Spinal cord (tissue), 10 donors: ENCODE measurements around the gene ANKRD60. TPM values are rescaled to one million over a fixed set of nuclear protein-coding genes. Genes with fewer than 3 reads are reported as not detected.

Source experiments
- DNase-seq, 6 donors: peaks; one replicate each; pipeline versions ENCODE4 v3.0.0 to v3.0.0-alpha.2; 2013 to 2015; ENCODE audit warnings: low spot score in 6 of 6, low read depth in 4 of 6
- H3K27ac ChIP-seq: one replicate; pipeline ENCODE4 v1.5.1; 2013; ENCODE audit warnings: low read depth, low read length, control low read depth
- H3K27me3 ChIP-seq: one replicate; pipeline ENCODE4 v1.6.1; 2013; ENCODE audit warnings: low read length; ENCODE audit not compliant: control insufficient read depth, insufficient read depth
- H3K36me3 ChIP-seq: one replicate; pipeline ENCODE4 v1.6.1; 2013; ENCODE audit warnings: low read length; ENCODE audit not compliant: control insufficient read depth, insufficient read depth
- H3K4me1 ChIP-seq: one replicate; pipeline ENCODE4 v1.6.1; 2013; ENCODE audit warnings: low read length; ENCODE audit not compliant: control insufficient read depth, insufficient read depth
- H3K4me3 ChIP-seq: one replicate; pipeline ENCODE4 v1.5.1; 2013; ENCODE audit warnings: low read depth, low read length, control low read depth
- H3K9me3 ChIP-seq: one replicate; pipeline ENCODE4 v1.6.1; 2013; ENCODE audit warnings: low read length; ENCODE audit not compliant: control insufficient read depth, insufficient read depth
- WGBS: methylation state at CpG from one replicate; pipeline ENCODE4 v1.1.5; 2013; ENCODE audit warnings: missing lambda C conversion rate; ENCODE audit not compliant: insufficient coverage; 5-methylcytosine and 5-hydroxymethylcytosine counted together
- polyA plus RNA-seq, 2 donors: library from polyadenylated mRNA; unstranded; fragments of 120-200 nt; gene quantifications; one replicate each; pipeline ENCODE4 v1.2.1, GENCODE V29; 2013; ENCODE audit not compliant: insufficient read length in 2 of 2
- total RNA-seq, 2 donors: library from RNA; depleted of rRNA in 1 of 2; stranded (reverse); fragments of 120-200 nt in 1 of 2; fragments of >200 nt in 1 of 2; gene quantifications; one replicate each; pipeline versions ENCODE4 v1.2.3 to v1.2.4, GENCODE V29; 2013 to 2014
- donor health status: healthy.

Gene ANKRD60
- total and polyA plus RNA-seq, 4 donors, result not detected

DNA sequence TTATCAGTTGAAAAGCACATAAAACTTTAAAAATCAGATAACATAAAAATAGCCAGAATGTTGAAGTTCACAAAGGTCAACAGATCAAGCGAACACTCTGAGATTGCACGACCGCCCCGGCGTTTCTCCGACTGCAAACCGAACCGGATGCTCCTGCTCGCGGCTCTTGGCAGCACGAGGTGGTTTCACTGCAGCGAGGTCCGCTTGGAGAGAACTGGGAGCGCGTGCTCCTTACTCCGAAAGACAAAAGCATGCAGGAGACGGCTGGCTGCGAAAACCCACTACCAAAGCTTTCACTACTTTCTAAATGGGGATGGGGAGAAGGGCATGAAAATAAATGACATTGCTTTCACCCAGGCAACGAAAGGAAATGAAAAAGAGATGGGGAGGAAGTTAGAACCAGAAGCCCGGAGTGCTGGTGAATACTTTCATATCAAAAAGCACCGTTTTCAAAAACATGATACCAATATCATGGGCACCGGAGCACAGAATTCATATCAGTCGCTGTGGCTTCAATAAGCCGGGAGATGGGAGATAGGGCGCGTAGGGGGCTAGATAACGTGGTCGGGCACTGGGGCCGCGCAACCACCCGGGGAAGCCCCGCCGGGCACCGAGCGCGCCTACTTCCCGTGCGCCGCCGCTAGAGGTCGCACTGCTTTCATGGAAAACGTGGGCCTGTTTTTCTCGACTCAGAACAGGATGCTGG, 8.3 kb upstream of the ANKRD60 start:
- no peak overlapping the region for H3K27ac ChIP-seq
- H3K27me3 ChIP-seq, result peaks cover 7% of the 10 kb centered on the region
- H3K9me3 ChIP-seq, result no peaks in the 10 kb centered on the region
- H3K4me3 ChIP-seq, result peak overlapping the region; percentile 26
- WGBS, result under 1% methylated on average over 37 of the region's 43 CpGs
- peak; percentile 52 to 91 (median 68) for DNase-seq
- peaks cover 2% of the 10 kb centered on the region for H3K36me3 ChIP-seq
- H3K4me1 ChIP-seq, result no peaks in the 10 kb centered on the region

DNA sequence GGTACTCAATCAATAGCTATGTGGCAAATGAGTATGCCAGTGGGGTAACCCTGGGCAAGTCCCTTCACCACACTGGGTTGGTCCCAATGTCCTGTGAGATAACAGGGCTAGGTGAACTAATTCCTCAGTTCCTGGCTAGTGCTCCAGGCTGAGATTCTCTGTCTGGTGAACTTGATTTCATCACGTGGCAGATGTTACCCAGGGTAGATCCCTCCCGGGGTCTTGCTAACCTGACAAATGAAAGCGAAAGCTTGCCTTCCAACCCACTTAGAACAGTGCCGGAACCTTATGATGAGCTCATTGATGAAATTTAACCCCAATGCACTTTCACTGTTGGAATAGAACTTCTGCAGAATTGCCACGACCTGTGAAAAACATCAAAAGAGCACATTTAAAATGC, 6.6 kb upstream of the ANKRD60 start:
- Histone ChIP-seq H3K36me3 (peaks cover 2% of the 10 kb centered on the region), H3K27ac (no peak overlapping the region), H3K4me1 (no peaks in the 10 kb centered on the region), H3K27me3 (peaks cover 10% of the 10 kb centered on the region), H3K9me3 (no peaks in the 10 kb centered on the region), H3K4me3 (no peak overlapping the region)
- no peak for DNase-seq
- 78% methylated on average over 4 of the region's 5 CpGs for WGBS

DNA sequence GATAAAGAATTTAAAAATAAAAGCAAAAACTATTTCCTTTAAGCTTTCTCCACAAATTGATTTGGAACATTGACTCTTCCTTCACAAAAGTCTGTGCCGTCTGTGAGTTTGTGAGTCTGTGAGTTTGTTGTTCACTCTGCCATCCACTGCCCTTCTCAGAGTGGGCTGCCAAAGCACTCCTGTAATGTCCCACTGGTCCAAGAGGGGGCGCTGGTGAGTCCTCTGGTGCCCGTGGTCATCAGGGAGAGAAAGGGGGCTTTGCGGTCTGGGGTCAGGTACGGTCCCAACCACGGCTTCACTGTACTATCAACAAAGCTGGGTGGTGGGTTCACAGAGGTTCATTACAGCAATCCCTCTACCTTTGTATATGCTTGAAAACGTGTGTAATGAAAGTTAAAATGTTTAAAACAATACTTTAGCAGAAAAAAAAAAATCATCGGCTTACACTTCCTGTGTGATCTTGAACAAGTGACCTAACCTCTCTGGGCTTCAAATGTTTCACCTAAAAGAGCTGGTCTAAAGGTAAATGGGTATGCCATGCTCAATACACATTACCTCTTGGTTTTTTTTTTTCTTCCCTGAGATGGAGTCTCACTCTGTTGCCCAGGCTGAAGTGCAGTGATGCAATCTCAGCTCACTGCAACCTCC, 5.6 kb upstream of the ANKRD60 start:
- Histone ChIP-seq H3K36me3 (peaks cover 2% of the 10 kb centered on the region), H3K27me3 (peaks cover 20% of the 10 kb centered on the region), H3K4me3 (no peak overlapping the region), H3K9me3 (no peaks in the 10 kb centered on the region), H3K4me1 (peaks cover 6% of the 10 kb centered on the region), H3K27ac (no peak overlapping the region)
- WGBS, result no CpG with 5 or more reads among the region's 8 CpGs
- no peak for DNase-seq

DNA sequence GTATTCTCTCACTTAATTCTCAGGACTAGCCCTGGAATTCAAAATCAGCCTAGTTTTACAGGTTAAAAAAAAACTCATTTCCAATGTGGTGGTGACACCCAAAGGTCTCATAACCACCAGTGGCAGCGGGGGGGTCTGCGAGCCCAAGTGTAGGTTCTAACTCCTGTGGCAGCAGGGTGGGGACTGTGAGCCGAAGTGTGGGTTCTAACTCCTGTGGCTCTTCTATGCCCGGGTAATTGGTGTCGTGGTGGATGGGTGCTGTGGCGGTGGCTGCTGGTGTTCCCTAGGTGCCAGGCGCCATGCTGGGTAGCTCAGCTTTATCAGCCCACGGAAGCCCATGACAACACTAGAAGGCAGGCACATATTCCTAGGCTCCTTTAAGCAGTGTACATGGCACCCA, 4.9 kb upstream of the ANKRD60 start:
- 94% methylated on average over 8 of the region's 8 CpGs for WGBS
- H3K4me1 ChIP-seq, result peaks cover 10% of the 10 kb centered on the region
- no peak overlapping the region for H3K27ac ChIP-seq
- DNase-seq, result no peak
- H3K36me3 ChIP-seq, result peaks cover under 1% of the 10 kb centered on the region
- no peaks in the 10 kb centered on the region for H3K9me3 ChIP-seq
- H3K4me3 ChIP-seq, result no peak overlapping the region
- H3K27me3 ChIP-seq, result peaks cover 25% of the 10 kb centered on the region

DNA sequence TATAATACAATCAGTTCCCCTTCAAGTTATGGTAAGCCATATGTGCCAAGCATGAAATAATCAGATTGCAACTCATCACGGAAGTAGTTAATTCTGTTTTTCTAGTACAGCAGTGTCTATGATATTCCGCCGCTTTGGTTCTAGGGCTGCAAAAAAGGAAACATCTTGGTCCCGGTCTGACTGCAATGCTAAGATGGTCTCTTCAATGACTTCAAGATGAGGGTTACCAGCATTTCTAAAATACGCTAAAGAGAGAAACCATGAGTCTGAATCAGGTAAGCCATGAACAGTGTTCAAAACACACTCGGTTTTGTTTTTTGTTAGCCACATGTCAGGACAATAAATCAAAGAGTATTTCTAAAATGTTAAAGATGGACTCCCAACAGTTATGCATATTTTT, 3.2 kb upstream of the ANKRD60 start:
- WGBS, result 61% methylated on average over 4 of the region's 6 CpGs
- peaks cover 39% of the 10 kb centered on the region for H3K27me3 ChIP-seq
- H3K4me1 ChIP-seq, result peaks cover 15% of the 10 kb centered on the region
- peak in 4 of 6 donors; percentile 62 to 91 (median 83) for DNase-seq
- H3K9me3 ChIP-seq, result no peaks in the 10 kb centered on the region
- H3K36me3 ChIP-seq, result no peaks in the 10 kb centered on the region
- no peak overlapping the region for H3K4me3 ChIP-seq
- no peak overlapping the region for H3K27ac ChIP-seq

DNA sequence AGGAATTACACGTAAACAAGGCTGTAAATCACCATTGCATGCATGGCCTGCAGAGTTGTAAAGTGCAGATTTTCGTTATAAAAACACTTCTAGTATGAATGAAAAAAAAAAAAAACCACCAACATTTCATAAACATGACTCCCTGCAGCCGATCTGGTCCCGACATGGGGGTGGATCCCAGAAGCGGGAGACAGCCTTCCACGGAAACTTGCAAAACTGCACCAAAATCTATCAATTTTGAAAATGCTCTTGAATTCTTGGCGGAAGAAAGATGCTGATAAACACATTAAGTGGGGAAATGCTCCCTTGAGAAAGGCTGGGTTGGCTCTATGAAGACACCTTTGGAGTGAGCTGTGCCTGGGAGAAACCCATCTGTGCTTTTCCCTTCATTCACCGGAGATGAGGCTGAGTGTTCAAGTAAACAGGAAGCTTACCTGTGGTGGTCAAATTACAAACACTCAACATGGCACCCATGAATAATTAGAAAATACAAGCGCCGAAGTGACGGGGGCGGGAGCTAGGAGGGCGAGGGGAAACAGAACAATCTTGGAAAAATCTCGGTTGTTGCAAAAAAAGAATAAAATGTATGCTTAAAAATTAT, 845 bp upstream of the ANKRD60 start:
- DNase-seq, result no peak
- peaks cover 15% of the 10 kb centered on the region for H3K4me1 ChIP-seq
- no peak overlapping the region for H3K27ac ChIP-seq
- no peaks in the 10 kb centered on the region for H3K9me3 ChIP-seq
- WGBS, result no CpG with 5 or more reads among the region's 14 CpGs
- peaks cover 41% of the 10 kb centered on the region for H3K27me3 ChIP-seq
- H3K36me3 ChIP-seq, result no peaks in the 10 kb centered on the region
- peak overlapping the region; percentile 18 for H3K4me3 ChIP-seq

DNA sequence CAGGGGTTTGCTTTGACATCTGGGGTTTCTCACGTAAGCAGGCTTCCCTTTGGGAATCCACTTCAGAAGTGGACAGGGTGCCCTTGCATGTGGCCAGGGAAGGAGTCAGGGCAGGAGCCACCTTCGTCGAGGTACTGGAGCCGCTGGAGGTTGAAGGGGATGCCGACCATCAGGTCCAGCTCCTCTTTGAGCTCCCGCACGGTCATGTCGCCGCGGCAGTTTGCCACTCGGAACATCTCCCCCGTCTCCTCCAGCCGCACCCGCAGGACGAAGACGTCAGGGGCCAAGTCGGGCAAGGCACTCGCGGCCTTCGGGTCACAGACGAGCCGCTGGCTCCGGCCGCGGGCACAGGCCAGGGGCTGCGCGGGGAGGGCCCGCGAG, 360 bp downstream of the ANKRD60 start:
- Histone ChIP-seq H3K9me3 (no peaks in the 10 kb centered on the region), H3K4me1 (peaks cover 15% of the 10 kb centered on the region), H3K27ac (no peak overlapping the region), H3K36me3 (no peaks in the 10 kb centered on the region), H3K27me3 (peaks cover 42% of the 10 kb centered on the region), H3K4me3 (no peak overlapping the region)
- WGBS, result 5% methylated on average over 29 of the region's 29 CpGs
- no peak for DNase-seq

DNA sequence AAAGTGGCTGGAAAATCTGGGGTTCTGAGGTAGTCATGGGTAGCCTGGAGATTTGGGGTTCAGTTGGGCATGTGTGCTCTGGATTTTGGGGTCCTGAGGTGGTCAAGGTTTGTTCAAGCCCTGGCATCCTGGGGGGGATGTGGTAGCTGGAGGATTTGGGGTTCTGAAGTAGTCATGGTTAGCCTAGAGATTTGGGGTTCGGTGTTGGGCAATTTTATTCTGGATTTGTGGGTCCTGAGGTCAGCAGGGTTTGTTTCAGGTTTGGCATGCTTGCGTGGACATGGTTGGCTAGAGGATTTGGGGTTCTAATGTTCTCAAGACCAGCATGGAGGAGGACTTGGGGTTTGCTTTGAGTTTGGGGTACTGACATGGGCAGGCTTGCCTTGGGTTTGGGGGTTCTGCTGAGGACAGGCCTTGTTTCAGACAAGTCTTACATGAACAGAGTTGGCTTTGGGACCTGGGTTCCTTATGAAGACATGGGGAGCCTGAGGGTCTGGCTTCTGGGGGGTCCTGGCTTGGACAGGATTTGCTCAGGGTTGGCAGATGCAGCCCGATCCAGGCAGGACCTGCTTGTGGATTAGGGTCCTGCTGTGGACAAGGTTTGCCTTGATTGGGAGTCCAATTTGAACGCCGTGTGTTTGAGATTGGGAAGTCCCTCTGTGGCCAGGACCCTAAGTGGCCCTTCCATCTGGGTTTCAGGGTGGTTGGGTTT, 906 bp downstream of the ANKRD60 start:
- DNase-seq, result no peak
- Histone ChIP-seq H3K4me1 (peaks cover 15% of the 10 kb centered on the region), H3K9me3 (no peaks in the 10 kb centered on the region), H3K4me3 (no peak overlapping the region), H3K27me3 (peaks cover 42% of the 10 kb centered on the region), H3K36me3 (no peaks in the 10 kb centered on the region), H3K27ac (no peak overlapping the region)
- WGBS, result 95% methylated on average over 5 of the region's 5 CpGs

DNA sequence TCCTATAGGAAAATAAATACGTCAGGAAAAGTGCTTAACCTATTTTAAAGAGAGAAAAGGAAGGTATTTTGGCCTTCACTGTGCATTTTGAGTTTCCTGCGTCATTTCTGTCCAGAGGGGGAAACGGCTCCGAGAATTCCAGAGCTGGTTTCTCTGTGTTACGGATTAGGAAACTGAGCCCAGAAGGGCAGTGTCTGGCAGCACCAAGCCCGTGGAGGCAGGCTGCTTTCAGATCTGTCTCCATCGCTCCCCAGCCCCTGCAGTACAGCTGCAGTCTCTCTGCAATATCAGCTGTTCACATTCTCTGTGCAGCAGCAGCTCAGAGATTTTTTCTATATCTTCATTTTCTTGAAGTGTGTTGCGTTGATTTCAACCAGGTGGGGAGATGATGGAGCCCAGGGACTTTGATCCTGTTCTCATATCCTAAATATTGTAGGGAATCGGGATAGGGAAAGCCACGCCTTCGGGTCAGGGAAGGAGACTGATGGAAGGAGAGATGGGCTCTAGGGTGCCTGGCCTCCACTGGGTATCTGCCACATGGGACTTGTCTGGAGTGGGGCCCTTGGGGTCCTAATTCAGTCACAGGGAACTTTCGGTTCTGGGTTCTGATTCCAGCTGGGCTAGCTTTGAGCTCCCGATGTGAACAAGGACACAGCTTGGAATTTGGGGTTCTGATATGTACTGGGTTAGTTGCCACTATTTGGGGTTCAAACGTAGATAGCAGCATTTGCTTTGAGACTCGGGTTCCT, 2.8 kb downstream of the ANKRD60 start:
- no peaks in the 10 kb centered on the region for H3K9me3 ChIP-seq
- no peaks in the 10 kb centered on the region for H3K36me3 ChIP-seq
- no peak overlapping the region for H3K4me3 ChIP-seq
- WGBS, result 74% methylated on average over 15 of the region's 15 CpGs
- no peak overlapping the region for H3K27ac ChIP-seq
- peaks cover 40% of the 10 kb centered on the region for H3K27me3 ChIP-seq
- DNase-seq, result no peak
- H3K4me1 ChIP-seq, result peaks cover 15% of the 10 kb centered on the region
